Gastrocnemius medialis (tissue), 4 donors: ENCODE results near the gene GPR161.

ENCODE experiments used
- CTCF ChIP-seq, 5 experiments: fragments of 450-650 bp in 3 of 5; fragments of 200-600 bp in 2 of 5; sonication (generic) in 2 of 5; IDR thresholded peaks in 4 of 5; conservative IDR thresholded peaks in 1 of 5; 1 replicate in 4 of 5; 2 replicates in 1 of 5; pipeline ENCODE4 v1.5.1; 2016 to 2019; ENCODE audit warnings: antibody characterized with exemption in 5 of 5, mild to moderate bottlenecking in 3 of 5, moderate library complexity in 3 of 5
- POLR2A ChIP-seq, 2 donors: fragments of 450-650 bp; IDR thresholded peaks; one replicate each; pipeline ENCODE4 v1.6.1; 2017; ENCODE audit warnings: antibody characterized with exemption in 2 of 2, mild to moderate bottlenecking in 2 of 2, moderate library complexity in 2 of 2

DNA sequence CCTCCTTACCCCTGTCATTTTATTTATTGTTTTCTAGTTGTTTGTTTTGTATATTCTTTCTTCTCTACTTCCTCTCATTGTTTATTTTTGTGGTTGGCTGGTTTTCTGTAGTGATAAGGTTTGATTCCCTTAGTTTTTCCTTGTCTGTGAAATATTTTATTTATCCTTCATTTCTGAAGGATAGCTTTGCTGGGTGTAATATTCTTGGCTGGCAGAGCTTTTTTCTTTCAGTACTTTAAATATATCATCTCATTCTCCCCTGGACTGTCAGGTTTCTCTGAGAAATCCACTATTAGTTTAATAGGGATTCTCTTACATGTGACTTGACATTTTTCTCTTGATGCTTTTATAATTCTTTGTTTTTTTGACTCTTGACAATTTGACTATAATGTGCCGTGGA is 23.2 kb upstream of the GPR161 start:
- TF ChIP-seq CTCF (IDR thresholded peaks at IDR 0.05 in 4 of 5, conservative IDR thresholded peaks at IDR 0.05 in 1 of 5): no peak
- TF ChIP-seq POLR2A (IDR thresholded peaks at IDR 0.05): no peak
